Keratinocyte (primary cell): ENCODE measurements around the gene CD72. TPM values are rescaled to one million over a fixed set of nuclear protein-coding genes. Genes with fewer than 3 reads are reported as not detected.

Experiments
- DNase-seq: peaks from one replicate; pipeline ENCODE4 v3.0.0-alpha.2; 2011; ENCODE audit warnings: low read depth, missing footprints, low spot score
- FAIRE-seq: peaks from 2 replicates; lab custom pipeline; 2011; peaks lifted over from hg19 to GRCh38; lab: Jason Lieb, UNC
- H2AFZ ChIP-seq: 2 replicates; pipeline ENCODE4 v1.6.0; 2012; ENCODE audit warnings: low read length, control low read depth, inconsistent platforms; ENCODE audit not compliant: control insufficient read depth
- H3K27ac ChIP-seq: 2 replicates; pipeline ENCODE4 v1.5.1; 2011; ENCODE audit warnings: low read length; ENCODE audit not compliant: control insufficient read depth, insufficient read depth
- H3K27me3 ChIP-seq: 3 replicates; pipeline ENCODE4 v1.6.0; 2011; ENCODE audit warnings: low read length; ENCODE audit not compliant: control insufficient read depth, insufficient read depth; ENCODE audit errors: extremely low read depth
- H3K36me3 ChIP-seq, 2 experiments: 2 replicates in 1 of 2; 3 replicates in 1 of 2; pipeline ENCODE4 v1.5.1; 2011; ENCODE audit warnings: low read length in 2 of 2, mild to moderate bottlenecking in 1 of 2; ENCODE audit not compliant: control insufficient read depth in 2 of 2, insufficient read depth in 2 of 2; ENCODE audit errors: extremely low read depth in 1 of 2
- H3K4me1 ChIP-seq: 3 replicates; pipeline ENCODE4 v1.5.1; 2011; ENCODE audit warnings: low read length; ENCODE audit not compliant: control insufficient read depth, insufficient read depth; ENCODE audit errors: extremely low read depth
- H3K4me2 ChIP-seq: 3 replicates; pipeline ENCODE4 v1.6.0; 2011; ENCODE audit warnings: low read depth, low read length; ENCODE audit not compliant: control insufficient read depth, insufficient read depth; ENCODE audit errors: extremely low read depth
- H3K4me3 ChIP-seq, 3 experiments: fragments of 200-600 bp in 1 of 3; sonication (generic) in 1 of 3; 2 replicates in 2 of 3; 3 replicates in 1 of 3; pipeline ENCODE4 v1.5.1; 2011 to 2016; ENCODE audit warnings: low read length in 3 of 3, mild to moderate bottlenecking in 3 of 3, control low read depth in 2 of 3, inconsistent platforms in 1 of 3, low read depth in 1 of 3, mixed read lengths in 1 of 3, mixed run types in 1 of 3, moderate library complexity in 1 of 3; ENCODE audit not compliant: control insufficient read depth in 2 of 3, insufficient read depth in 2 of 3; ENCODE audit errors: extremely low read depth in 1 of 3
- H3K79me2 ChIP-seq: 2 replicates; pipeline ENCODE4 v1.6.0; 2012; ENCODE audit warnings: low read length; ENCODE audit not compliant: control insufficient read depth, insufficient read depth
- H3K9ac ChIP-seq: 3 replicates; pipeline ENCODE4 v1.6.0; 2011; ENCODE audit warnings: low read length; ENCODE audit not compliant: control insufficient read depth, insufficient read depth; ENCODE audit errors: extremely low read depth
- H3K9me1 ChIP-seq: 3 replicates; pipeline ENCODE4 v1.6.0; 2011; ENCODE audit warnings: low read length; ENCODE audit not compliant: control insufficient read depth, insufficient read depth; ENCODE audit errors: extremely low read depth
- H3K9me3 ChIP-seq: 2 replicates; pipeline ENCODE4 v1.5.1; 2012; ENCODE audit warnings: low read depth, low read length; ENCODE audit not compliant: control insufficient read depth
- H4K20me1 ChIP-seq: 3 replicates; pipeline ENCODE4 v1.6.0; 2011; ENCODE audit warnings: low read length; ENCODE audit not compliant: control insufficient read depth, insufficient read depth; ENCODE audit errors: extremely low read depth
- CTCF ChIP-seq, 3 experiments: IDR thresholded peaks in 1 of 3; conservative IDR thresholded peaks in 1 of 3; optimal IDR thresholded peaks in 1 of 3; 2 replicates in 2 of 3; 3 replicates in 1 of 3; pipeline versions ENCODE3 to v1.5.1; 2011; ENCODE audit warnings: low read length in 3 of 3, mild to moderate bottlenecking in 3 of 3, moderate library complexity in 2 of 3, control low read depth in 1 of 3, inconsistent platforms in 1 of 3; ENCODE audit not compliant: insufficient read depth in 2 of 3; ENCODE audit errors: extremely low read depth in 1 of 3
- EZH2 ChIP-seq: IDR thresholded peaks from one replicate; pipeline ENCODE4 v1.6.1; 2012; ENCODE audit warnings: inconsistent platforms, mild to moderate bottlenecking, low read length, moderate library complexity
- dilution Hi-C: fragments of 300-500 bp; cut with MboI; formaldehyde crosslinking; loops from one replicate; pipeline ENCODE4 v1.7.0; 2020; ENCODE audit warnings: low sequenced_read_pairs; ENCODE audit not compliant: extremely low pct_ligation_motif_present
- polyA plus RNA-seq, 5 experiments: library from polyadenylated mRNA; depleted of rRNA in 3 of 5; stranded (reverse) in 3 of 5; stranded (forward) in 1 of 5; unstranded in 1 of 5; fragments of >200 nt; gene quantifications; 1 replicate in 1 of 5; 2 replicates in 3 of 5; 3 replicates in 1 of 5; pipeline versions ENCODE4 v1.2.1 to v1.2.3, GENCODE V29; 2011 to 2012; ENCODE audit warnings: missing spikeins in 2 of 5, low read depth in 1 of 5, low replicate concordance in 1 of 5

The CD72 gene
- polyA plus RNA-seq, 1 donor (not counting 4 experiments of a cell fraction or from before 2014, with no cell fraction given) = 0.66 TPM

GRCh38 chr9:35569206-35569605 lies 49.0 kb downstream of the CD72 start:
- dilution Hi-C loops = no loop called here

GRCh38 chr9:35568196-35568595 lies 50.0 kb downstream of the CD72 start:
- H3K79me2 ChIP-seq = no peaks in the 10 kb centered on the region
- no peak overlapping the region for H3K9ac ChIP-seq
- H3K27ac ChIP-seq = no peak overlapping the region
- dilution Hi-C loops = no loop called here
- peak in 1 of 3 experiments; percentile 11 for TF ChIP-seq CTCF (optimal IDR thresholded peaks at IDR 0.05 in 1 of 3, IDR thresholded peaks at IDR 0.05 in 1 of 3, conservative IDR thresholded peaks at IDR 0.05 in 1 of 3; ENCODE audit: extremely low read depth in 1 of 3, insufficient read depth in 2 of 3, low read length in 3 of 3)
- no peak for TF ChIP-seq EZH2
- H3K9me1 ChIP-seq = no peaks in the 10 kb centered on the region
- FAIRE-seq = no peak
- H2AFZ ChIP-seq = no peak overlapping the region
- no peaks in the 10 kb centered on the region for H4K20me1 ChIP-seq
- DNase-seq = no peak
- no peaks in the 10 kb centered on the region for H3K27me3 ChIP-seq
- no peak overlapping the region for H3K4me2 ChIP-seq
- H3K4me3 ChIP-seq = no peak overlapping the region
- peaks cover 0 to 1% of the 10 kb centered on the region in 2 experiments for H3K36me3 ChIP-seq
- no peaks in the 10 kb centered on the region for H3K9me3 ChIP-seq
- peaks cover under 1% of the 10 kb centered on the region for H3K4me1 ChIP-seq

More at GRCh38 chr9:35569206-35569605, 49.0 kb downstream of the CD72 start:
- no peaks in the 10 kb centered on the region for H3K9me3 ChIP-seq
- H3K27me3 ChIP-seq = no peaks in the 10 kb centered on the region
- TF ChIP-seq EZH2 (no peak), CTCF (optimal IDR thresholded peaks at IDR 0.05 in 1 of 3, IDR thresholded peaks at IDR 0.05 in 1 of 3, conservative IDR thresholded peaks at IDR 0.05 in 1 of 3; ENCODE audit: extremely low read depth in 1 of 3, insufficient read depth in 2 of 3, low read length in 3 of 3) (no peak)
- no peaks in the 10 kb centered on the region for H3K9me1 ChIP-seq
- no peak overlapping the region for H2AFZ ChIP-seq
- no peak for FAIRE-seq
- H4K20me1 ChIP-seq = no peaks in the 10 kb centered on the region
- no peak for DNase-seq
- no peaks in the 10 kb centered on the region for H3K79me2 ChIP-seq
- no peak overlapping the region for H3K4me3 ChIP-seq
- peaks cover 0 to 1% of the 10 kb centered on the region in 2 experiments for H3K36me3 ChIP-seq
- H3K9ac ChIP-seq = no peak overlapping the region
- no peaks in the 10 kb centered on the region for H3K4me1 ChIP-seq
- no peak overlapping the region for H3K27ac ChIP-seq
- no peak overlapping the region for H3K4me2 ChIP-seq
